Epithelial cell of proximal tubule (primary cell): ENCODE data around the gene PRKCQ. TPM values are rescaled to one million over a fixed set of nuclear protein-coding genes. Genes with fewer than 3 reads are reported as not detected.

Experiments used
- DNase-seq: peaks from one replicate; pipeline ENCODE4 v3.0.0-alpha.2; 2011; ENCODE audit warnings: low read depth
- H3K4me3 ChIP-seq: 2 replicates; pipeline ENCODE4 v1.5.1; 2011; ENCODE audit warnings: low read depth, mild to moderate bottlenecking, low read length
- total RNA-seq: library from RNA; depleted of rRNA; stranded (reverse); fragments of >200 nt; gene quantifications from 2 replicates; pipeline ENCODE4 v1.2.3, GENCODE V29; 2015
- TF ChIP-seq, protein P1 (sequence below): conservative IDR thresholded peaks from 2 replicates; pipeline ENCODE4 v1.5.1; 2012; ENCODE audit warnings: low read depth, mild to moderate bottlenecking, low read length

Gene PRKCQ
- total RNA-seq, 1 donor from 2014 or later: 6.8 TPM

DNA sequence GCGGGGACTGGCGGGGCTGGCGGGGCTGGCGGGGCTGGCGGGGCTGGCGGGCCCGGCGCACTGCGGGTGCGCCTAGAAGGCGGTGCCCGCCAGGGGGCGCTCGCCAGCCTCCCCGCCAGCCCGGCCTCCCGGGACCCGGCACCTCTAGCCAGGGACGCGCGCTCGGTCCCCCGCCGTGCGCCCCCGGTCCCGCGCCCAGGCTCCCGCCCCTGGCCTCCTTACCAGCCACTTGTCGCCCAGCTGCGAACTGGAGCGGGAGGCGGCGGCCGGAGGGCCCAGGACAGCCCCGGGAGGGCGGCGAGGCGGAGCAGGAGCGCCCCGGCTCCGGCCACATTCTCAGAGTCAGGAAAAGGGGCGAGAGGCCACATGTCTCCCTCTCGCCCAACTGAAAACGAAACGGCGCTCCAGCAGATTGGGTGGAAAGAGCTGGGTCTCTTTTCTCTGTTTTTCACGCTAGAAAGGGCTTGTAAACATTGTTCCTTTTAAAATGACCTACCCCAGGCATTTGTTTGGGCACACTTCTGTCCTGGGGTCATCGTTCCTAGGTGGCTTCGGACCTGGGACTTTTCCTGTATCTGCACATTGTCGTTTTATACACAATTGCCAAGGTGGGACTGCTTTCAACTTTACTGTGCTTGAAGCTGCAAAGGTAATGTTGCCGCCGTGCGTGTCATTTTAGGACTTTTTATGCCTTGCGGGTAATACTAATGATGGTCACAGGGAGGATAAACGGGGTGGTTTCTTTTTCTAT, 378 bp upstream of the PRKCQ start:
- no peak for DNase-seq
- H3K4me3 ChIP-seq: peak overlapping the region; percentile 55
- TF ChIP-seq, protein P1, sequence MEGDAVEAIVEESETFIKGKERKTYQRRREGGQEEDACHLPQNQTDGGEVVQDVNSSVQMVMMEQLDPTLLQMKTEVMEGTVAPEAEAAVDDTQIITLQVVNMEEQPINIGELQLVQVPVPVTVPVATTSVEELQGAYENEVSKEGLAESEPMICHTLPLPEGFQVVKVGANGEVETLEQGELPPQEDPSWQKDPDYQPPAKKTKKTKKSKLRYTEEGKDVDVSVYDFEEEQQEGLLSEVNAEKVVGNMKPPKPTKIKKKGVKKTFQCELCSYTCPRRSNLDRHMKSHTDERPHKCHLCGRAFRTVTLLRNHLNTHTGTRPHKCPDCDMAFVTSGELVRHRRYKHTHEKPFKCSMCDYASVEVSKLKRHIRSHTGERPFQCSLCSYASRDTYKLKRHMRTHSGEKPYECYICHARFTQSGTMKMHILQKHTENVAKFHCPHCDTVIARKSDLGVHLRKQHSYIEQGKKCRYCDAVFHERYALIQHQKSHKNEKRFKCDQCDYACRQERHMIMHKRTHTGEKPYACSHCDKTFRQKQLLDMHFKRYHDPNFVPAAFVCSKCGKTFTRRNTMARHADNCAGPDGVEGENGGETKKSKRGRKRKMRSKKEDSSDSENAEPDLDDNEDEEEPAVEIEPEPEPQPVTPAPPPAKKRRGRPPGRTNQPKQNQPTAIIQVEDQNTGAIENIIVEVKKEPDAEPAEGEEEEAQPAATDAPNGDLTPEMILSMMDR: peak; percentile 41

DNA sequence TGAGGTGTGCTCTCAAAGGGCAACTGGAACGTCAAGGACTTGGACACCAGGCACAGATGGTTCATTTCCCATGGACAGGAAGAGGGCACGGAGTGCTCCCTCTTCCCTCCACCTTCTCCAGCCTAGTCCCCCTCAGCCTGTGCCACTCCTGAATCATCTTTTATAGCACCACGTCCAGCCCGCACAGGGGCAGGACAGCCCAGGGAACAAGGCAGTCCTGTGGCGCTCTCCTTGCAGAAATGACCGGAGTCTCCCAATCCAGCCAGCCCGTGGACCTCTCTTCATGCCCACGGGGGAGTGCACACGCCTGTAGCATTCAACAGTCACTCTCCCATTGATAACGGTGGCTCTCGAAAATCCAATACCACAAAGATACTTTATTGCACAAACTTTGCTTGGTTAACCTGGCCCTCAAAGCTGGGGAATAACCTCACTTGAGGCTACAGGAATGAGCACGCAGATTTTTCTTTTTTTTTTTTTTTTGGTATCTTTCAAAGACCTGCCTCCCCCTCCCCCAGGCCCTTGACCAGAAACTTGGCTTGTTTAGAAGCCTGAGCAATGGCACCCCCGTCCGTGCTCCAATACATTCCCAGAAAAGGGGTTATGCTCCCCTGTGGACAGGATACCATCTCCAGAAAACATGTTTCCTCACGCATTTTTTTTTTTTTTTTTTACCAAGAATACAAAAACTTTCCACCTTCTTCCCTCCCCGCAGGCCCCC, 733 bp downstream of the PRKCQ start:
- DNase-seq: no peak
- TF ChIP-seq, protein P1: no peak
- peak overlapping the region; percentile 55 for H3K4me3 ChIP-seq

DNA sequence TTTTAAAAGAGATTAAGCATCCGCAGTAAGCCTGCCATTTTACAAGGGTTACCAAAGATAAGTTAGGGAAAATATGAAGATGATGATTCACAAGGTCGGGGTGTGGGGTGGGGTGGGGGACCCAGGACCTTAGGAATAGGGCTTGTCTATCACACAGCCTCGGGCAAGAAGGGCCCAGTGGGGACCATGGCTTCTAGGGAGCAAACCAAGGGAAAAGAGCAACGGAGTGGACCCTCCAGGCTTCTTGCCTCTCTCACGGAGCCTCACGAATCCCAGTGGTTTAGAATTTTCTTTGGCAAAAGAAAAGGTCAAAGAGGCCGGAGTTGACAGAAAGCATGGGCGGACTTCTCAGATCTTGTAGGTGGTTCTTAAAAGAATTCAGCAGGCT, 1.3 kb downstream of the PRKCQ start:
- DNase-seq: no peak
- TF ChIP-seq, protein P1: no peak
- peak overlapping the region; percentile 55 for H3K4me3 ChIP-seq

DNA sequence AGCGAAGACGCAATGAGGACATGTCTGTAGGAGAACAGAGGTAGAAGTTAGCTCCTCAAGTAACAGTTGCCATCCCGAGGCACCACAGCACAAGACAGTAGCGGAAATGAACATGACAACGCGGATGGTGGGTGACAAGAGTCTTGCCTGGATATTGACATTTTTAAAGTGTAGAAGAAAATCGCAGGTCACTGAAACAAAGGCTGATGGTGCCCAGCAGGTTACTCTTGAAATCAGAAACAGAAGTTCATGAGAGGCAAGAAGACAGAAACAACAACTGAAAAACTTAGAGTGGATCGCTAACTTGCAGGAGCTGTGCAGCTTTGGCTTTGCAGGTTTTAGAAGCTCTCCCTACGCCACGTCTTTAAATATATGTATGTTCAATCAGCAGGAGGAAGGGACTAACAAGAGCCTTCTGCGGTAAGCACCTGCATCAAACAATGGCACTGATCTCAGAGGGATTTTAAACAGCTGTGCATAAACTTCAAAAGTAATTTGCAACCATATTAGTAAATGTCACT, 1.8 kb downstream of the PRKCQ start:
- TF ChIP-seq, protein P1: no peak
- DNase-seq: no peak

DNA sequence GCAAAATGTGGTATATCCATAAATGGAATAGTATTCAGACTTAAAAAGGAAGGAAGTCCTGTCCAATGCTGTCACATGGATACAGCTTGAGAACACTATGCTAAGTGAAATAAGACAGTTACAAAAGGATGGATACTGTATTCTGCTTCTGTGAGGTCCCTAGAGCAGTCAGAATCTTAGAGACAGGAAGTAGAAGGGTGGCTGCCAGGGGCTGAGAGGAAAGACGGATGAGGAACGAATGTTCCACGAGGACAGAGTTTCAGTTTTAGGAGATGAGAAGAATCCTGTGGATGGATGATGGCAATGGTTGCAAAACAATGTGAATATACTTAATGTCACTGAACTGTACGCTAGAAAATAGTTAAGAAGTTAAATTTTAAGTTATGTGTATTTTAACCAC, 3.8 kb downstream of the PRKCQ start:
- TF ChIP-seq, protein P1: no peak
- no peak overlapping the region for H3K4me3 ChIP-seq
- DNase-seq: no peak

More for the DNA sequence above, 1.8 kb downstream of the PRKCQ start:
- H3K4me3 ChIP-seq: peak overlapping the region; percentile 55

DNA sequence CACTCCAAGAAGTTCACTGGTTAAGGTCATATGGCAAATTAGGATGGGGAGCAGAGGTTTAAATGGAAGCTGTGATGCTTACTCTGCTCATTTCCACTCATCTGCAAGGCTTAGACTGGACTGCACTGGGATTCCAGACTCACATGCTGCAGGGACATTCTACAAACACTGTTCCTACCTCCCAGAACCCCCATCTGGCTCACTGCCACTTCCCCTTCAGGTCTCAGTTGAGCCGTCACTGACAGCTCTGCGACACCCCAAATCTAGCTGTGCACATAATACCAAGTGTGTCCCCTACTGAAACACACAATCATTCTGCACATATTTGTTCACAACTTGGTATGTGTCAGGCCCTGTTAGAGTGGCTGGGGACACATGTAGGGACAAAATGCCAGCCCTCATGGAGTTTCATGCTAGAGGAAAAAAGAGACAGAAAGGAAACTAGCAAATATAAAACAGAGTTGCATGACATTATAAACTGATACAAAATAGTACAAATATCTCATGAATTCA, 5.4 kb downstream of the PRKCQ start:
- no peak overlapping the region for H3K4me3 ChIP-seq
- no peak for DNase-seq
- TF ChIP-seq, protein P1: no peak
